Esophagus squamous epithelium (tissue), 4 donors: ENCODE measurements around the gene YEATS4.

Experiments
- CTCF ChIP-seq, 6 experiments: fragments of 450-650 bp in 4 of 6; fragments of 200-600 bp in 2 of 6; sonication (generic) in 2 of 6; IDR thresholded peaks; one replicate each; pipeline ENCODE4 v1.5.1; 2016 to 2019; ENCODE audit warnings: antibody characterized with exemption in 6 of 6, mild to moderate bottlenecking in 4 of 6, moderate library complexity in 4 of 6
- POLR2A ChIP-seq, 4 donors: fragments of 450-650 bp; IDR thresholded peaks; one replicate each; pipeline ENCODE4 v1.6.1; 2017; ENCODE audit warnings: antibody characterized with exemption in 4 of 4, mild to moderate bottlenecking in 4 of 4, moderate library complexity in 3 of 4

GRCh38 chr12:69343357-69343756, 16.2 kb upstream of the YEATS4 start:
- TF ChIP-seq POLR2A (IDR thresholded peaks at IDR 0.05), result no peak
- no peak for TF ChIP-seq CTCF (IDR thresholded peaks at IDR 0.05)
